NCI-H748 treated with DMSO at 0.1 percent for 48 hours (cell line): ENCODE measurements around the gene EGLN2.
"Not testable (repeated sequence)": the region's sequence is repeated elsewhere in the genome, so short reads cannot be mapped to it uniquely, and the experiment has no call there.

Experiments
- DNase-seq: peaks from one replicate; lab custom pipeline; 2025; lab: John Stamatoyannopoulos, UW

The EGLN2 gene

DNA sequence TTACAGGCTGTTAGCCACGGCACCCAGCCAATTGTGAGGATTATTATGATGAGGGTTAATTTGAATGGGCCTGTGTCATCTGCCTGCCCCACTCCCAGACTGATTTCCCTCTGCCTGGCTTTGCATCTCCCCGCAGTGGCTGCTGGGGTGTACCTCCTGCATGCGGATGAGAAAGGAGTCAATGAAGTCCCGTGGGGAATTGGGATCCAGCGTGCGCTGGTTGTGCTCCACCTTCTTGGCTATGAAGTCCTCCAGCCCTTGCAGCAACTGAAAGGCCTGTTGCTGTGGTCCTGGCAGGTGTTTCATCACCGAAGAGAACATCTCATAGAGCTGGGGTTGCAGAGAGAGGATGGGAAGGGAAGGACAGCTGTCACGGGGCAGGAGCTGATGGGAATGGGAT lies 47.7 kb downstream of the EGLN2 start:
- DNase-seq = not testable (repeated sequence)

DNA sequence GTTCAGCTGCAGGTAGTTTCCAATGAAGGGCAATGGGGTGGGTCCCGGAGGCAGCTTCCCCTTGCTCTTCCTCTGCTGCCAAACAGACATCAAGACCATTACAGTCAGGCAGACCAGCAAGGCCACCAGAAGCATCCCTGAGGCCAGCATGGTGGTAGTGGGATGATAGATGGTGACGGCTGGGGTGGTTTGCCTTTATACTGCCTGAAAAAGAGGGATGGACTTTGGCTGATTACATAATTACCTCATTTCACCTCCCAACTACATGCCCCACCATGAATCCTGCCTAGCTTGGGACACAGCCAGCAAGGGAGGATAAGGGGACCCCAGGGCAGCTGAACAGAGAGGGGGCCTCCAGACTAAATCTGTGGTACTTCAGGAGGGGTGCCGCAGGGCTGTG lies 51.3 kb downstream of the EGLN2 start, which contains the start of gene CYP2A6:
TSS of gene CYP2A6 (minus strand) at position 171 of the 400 bp plus-strand sequence. CDS start at position 150, 21 bp downstream.
- DNase-seq = not testable (repeated sequence)

DNA sequence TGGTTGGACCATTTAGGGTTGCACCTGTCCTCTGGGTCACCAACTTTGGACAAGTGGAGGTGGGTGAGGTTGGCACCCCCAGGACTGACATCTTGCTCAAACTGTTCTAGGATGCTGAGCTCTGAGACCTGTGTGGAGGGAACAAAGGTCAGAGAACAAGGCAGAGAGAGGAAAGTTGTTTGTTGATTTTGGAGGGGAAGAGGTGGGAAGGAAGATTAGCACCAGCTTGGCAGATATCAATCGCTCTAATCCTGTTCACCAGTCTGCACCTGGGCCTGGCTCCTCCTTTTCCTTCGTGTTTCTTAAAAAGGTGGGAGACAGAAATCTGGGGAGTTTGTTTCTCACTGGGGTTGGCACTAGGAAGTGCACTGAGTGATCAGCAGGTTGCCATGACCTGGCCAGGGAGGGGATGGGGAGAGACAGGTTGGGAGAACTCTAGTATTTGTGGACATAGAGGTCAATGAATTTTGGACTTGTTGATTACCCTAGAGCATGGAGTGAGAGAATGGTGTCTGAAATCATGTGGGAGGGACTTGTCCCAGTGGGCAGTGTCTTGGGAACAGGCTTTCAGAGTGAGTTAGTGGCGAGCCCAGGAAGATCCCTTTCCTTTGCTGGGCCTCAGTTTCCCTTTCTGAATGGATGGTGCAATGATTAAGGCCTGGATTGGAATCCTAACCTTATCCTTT lies 53.6 kb downstream of the EGLN2 start:
- not testable (repeated sequence) for DNase-seq
